GM21529 (cell line): ENCODE data around the gene PRSS12.
"Not testable (repeated sequence)": the region's sequence is repeated elsewhere in the genome, so short reads cannot be mapped to it uniquely, and the experiment has no call there.

Experiments
- ATAC-seq: cut with Tn5 transposase; IDR thresholded peaks from one replicate; pipeline ENCODE4 v1.9.1; 2021; ENCODE audit not compliant: unreplicated experiment

The PRSS12 gene

DNA sequence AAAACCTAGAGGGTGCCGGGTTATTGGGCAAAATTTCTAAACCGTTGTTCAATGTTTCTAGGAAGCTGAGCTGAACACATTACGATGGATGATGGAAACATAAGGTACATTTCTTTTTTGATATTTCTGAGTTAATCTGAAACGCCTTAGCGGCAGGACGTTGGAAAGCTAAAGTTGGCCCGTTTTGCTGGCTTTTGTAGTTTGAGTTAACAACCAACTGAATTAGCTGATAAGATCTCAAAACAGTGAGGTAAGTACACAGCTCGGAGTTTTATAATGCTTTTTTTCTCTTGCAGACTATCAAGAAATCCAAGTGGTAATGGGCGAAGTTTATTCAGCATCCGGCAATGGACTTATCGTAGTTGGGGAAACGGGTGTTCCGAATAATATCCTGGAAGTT lies 73.5 kb downstream of the PRSS12 start:
- ATAC-seq: no peak

DNA sequence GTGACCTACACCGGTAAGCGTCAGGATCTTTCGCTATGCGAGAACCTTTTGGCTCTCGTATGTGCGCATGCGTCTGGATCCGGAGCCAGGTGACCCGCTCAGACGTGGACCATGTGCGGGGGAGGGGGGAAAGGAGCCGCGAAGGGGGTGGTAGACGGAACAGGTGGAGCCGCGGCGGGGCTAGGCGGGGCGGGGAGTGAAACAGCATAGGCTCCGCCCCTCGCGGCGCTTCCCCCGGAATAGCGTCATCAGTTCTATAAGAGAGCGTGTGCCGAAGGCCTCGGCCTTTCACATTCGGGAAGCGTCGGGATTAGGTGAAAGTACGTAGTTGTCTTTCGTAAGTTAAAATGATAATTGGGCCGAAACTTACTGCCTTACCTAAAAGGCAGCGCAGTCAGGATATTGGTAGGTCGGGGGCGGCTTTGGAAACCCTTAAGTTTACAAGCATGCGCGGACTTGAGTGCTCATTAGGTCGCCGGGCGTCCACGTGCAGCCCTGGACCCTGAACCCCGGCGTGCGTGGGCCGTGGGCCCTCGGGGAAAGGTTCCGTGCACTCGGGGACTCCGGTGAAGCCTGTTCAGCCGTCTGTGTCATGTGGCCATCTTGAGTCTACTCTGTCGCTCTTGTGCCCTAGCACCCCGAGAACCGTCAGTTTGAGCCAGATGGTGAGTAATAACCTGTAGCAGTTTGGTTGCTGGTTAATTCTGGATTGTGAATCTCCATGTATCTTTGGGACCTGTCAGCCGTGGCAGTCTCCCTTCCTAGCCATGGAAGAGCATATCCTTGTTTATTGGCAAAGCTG lies 74.1 kb downstream of the PRSS12 start:
- peak; percentile 87 for ATAC-seq

DNA sequence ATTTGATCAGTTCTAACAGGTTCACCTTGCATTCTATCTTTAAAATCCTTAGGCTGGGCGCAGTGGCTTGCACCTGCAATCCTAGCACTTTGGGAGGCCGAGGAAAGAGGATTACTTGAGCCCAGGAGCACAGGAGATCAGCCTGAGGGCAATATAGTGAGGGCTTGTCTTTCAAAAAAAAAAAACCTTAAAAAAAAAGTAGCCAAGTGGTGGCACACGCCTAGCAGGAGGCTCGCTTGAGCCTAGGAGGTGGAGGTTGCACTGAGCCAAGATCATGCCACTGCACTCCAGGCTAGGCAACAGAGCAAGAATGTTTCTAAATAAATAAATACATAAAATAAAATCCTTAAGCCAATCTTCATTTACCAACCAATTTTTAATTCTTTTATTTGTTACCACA lies 75.6 kb downstream of the PRSS12 start:
- ATAC-seq: no peak

DNA sequence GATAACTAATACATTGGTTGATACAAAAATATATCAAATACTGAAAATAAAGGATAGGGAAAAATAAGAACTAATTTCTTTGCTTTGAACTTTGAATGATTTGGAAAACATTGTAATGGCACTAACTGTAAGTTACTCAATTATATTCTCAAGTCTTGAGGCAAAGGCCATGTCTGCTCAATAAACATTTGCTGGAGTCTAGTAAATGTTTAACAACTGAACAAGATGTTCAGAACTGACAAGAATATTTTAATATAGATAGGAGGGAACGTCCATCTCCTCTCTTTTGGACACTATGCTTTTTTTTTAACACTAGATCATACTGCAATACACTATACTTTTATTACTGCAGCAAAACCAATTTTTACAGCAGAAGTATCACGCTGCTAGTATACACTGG lies 76.2 kb downstream of the PRSS12 start:
- ATAC-seq: no peak

DNA sequence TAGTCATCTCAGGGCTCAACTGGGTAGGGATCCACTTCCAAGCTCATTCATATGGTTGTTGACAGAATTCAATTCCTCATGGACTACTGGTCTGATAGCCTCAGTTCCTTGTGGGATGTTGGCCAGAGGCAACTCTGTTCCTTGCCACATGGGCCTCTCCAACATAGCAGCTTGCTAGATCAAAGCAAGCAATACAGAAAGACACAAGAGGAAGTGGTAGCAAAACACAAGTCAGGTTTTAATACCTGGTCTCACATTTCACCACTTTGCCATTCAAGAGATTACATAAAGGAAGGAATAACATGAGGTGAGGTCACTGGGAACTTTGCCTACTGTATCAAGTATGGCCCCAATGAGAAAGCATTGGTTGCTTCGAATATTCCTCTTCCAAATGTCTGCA lies 79.2 kb downstream of the PRSS12 start:
- ATAC-seq: no peak

DNA sequence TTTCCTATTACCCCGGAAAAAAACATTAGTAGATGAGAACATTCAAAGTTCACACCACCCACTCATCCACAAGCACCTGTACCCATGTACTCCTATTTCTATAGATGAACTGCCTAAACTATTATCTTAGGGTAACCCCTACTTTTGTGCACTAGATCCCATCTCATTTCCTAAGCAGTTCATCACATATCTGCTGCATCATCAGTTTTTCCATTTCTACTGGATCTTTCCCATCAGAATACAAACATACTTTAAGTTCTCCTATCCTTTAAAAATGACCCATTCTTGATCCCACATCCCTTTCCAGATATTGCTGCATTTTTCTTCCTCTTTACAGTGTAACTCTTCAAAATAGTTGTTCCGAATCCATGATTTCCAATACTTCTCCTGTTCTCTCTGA lies 81.0 kb downstream of the PRSS12 start:
- no peak for ATAC-seq

DNA sequence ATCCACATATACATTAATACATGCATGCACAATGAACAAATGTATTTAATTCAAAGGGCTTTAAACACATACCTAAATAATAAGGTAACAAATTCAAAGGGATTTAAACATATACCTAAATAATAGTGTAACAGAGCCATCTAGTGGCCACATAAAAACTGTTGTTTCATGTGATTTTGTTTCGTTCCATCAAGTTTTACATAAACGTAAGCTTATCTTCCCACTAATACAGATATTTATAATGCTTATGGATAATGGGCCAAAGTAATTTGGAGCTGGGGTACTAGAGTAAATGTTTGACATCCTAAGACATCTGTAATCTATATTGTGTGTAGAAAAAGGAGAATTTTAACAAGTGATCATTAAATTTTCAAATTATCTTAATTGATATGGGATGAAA lies 82.3 kb downstream of the PRSS12 start:
- ATAC-seq: peak; percentile 65

DNA sequence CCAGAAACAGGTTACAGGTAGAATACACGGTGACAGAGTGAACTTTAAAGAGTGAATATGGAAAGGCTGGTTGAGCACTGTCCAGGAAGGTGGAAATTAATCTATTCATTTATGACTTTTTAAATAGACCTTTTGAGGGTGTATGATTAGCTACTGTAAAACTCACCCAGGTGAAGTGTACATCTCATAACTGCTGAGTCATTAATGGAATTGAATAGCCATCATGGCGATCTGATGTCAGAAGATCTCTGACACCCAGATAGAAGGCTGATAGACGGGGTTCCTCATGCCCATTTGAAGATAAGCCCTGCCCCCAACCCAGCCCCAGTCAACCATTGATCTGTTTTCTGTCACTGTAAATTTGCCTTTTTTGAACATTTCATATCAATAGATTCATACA lies 84.0 kb downstream of the PRSS12 start:
- ATAC-seq: no peak

DNA sequence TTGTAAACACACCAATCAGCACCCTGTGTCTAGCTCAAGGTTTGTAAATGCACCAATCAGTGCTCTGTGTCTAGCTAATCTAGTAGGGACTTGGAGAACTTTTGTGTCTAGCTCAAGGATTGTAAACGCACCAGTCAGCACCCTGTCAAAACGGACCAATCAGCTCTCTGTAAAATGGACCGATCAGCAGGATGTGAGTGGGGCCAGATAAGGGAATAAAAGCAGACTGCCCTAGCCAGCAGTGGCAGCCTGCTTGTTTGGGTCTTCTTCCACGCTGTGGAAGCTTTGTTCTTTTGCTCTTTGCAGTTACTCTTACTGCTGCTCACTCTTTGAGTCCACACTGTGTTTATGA lies 86.7 kb downstream of the PRSS12 start:
- not testable (repeated sequence) for ATAC-seq

DNA sequence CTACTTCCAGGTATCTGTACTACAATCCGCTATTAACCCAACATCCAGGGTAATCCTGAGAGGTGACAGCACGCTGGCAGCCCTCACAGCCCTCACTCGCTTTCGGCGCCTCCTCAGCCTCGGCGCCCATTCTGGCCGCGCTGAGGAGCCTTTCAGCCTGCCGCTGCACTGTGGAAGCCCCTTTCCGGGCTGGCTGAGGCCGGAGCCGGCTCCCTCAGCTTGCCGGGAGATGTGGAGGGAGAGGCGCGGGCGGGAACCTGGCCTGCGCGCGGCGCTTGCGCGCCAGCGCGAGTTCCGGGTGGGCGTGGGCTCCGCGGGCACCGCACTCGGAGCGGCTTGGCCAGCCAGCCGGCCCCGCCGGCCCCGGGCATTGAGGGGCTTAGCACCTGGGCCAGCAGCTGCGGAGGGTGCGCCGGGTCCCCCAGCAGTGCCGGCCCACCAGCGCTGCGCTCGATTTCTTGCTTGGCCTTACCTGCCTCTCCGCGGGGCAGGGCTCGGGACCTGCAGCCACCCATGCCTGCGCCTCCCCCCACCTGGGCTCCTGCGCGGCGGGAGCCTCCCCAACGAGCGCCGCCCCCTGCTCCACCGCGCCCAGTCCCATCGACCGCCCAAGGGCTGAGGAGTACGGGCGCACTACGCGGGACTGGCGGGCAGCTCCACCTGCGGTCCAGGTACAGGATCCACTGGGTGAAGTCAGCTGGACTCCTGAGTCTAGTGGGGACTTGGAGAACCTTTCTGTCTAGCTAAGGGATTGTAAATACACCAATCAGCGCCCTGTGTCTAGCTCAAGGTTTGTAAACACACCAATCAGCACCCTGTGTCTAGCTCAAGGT lies 87.3 kb downstream of the PRSS12 start:
- ATAC-seq: no peak

DNA sequence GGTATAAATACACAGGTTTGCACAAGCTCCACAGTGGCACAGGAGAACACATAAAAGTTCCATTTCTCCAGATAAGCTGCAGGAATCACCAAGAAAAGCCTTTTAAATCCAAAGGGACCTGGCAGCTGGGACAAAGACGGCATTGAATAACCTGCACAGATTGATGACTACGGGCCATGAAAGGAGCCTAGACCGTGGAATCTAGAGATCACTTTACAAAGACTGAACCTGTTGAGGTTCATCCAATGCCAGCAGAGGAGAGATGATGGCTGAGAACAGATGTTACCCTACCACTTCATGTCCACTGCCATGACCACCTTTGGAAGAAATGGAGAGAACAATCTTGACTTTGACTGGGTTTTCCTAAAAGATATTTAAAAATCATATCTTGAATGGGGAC lies 88.7 kb downstream of the PRSS12 start:
- no peak for ATAC-seq

DNA sequence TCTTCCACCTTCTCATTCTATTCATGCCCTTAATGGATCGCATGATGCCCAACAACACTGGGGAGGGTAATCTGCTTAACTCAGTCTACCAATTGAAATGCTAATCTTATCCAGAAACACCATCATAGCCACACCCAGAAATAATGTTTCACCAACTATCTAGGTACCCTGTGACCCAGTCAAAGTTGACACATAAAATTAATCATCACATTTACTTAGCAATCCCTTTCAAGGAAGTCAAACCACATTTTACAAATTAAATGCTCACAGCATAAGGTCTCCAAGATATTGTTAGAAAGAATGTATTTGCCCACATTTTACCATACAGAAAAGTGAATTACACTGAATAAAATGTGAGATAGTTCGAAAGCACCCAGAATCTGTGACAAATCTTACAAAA lies 92.5 kb downstream of the PRSS12 start:
- ATAC-seq: no peak

DNA sequence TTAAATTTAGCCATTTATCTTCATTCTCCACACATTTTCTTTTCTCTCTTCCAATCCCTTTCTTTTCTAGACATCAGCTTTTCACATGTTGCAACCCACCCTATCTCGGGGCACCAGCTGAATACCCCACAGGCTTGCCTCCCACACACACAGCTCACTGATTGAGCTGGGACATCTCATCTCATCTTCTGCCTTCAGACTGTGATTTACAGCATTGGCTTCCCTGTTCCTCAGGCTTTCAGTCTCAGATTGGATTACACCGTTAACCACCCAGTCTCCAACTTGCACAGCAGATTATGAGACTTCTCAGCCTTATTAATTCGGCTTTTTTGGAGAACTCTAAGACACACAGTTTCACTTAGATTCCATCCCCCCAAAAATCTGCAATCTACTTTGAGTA lies 93.7 kb downstream of the PRSS12 start:
- ATAC-seq: no peak

DNA sequence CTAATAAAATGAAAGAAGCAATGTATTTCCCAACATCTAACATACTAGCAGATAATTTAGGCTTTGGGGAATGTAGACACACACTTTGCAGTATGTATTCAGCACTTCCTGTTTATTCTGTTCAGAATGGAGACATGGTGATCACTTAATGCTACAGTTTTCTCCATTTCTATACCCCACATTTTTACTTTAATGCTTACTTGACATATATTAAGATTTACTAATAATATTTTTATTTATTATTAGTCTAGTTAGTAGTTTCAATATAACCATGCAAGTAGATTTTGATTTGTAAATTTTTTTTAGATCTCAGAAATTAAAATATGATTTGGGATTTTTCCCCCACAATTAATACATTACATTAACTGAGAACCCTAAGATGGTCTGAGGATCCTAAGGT lies 98.4 kb downstream of the PRSS12 start:
- no peak for ATAC-seq

DNA sequence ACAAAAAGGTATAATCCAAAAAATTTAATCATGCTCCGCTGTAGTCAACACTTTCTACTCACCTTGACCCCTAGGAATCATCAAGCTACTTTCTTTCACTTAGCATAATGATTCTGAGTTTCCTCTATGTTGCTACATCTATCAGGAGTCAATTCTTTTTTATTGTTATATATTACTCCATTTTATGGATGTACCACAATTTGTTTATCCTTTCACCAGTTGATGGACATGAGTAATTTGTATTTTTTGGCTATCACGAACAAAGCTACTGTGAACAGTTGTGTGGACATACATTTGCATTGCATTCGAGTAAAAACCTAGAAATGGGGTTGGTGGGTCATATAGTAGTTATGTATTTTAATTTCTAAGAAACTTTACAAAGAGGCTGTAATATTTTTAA lies 102.9 kb downstream of the PRSS12 start:
- no peak for ATAC-seq

DNA sequence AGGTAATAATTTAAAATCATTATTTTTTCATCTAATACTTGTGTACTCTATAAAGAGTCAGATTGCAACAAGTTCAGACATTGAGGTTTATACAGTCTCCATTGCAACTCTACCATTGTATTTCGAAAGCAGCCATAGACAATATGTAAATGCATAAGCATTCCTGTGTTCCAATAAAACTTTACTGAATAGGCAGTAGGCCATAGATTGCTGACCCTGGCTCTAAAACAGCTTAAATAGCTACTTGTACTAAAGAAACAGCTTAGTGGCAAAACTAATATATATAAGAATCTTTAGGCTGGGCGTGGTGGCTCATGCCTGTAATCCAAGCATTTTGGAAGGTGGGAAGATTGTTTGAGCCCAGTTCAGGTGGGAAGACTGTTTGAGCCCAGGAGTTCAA lies 115.3 kb downstream of the PRSS12 start:
- ATAC-seq: no peak

DNA sequence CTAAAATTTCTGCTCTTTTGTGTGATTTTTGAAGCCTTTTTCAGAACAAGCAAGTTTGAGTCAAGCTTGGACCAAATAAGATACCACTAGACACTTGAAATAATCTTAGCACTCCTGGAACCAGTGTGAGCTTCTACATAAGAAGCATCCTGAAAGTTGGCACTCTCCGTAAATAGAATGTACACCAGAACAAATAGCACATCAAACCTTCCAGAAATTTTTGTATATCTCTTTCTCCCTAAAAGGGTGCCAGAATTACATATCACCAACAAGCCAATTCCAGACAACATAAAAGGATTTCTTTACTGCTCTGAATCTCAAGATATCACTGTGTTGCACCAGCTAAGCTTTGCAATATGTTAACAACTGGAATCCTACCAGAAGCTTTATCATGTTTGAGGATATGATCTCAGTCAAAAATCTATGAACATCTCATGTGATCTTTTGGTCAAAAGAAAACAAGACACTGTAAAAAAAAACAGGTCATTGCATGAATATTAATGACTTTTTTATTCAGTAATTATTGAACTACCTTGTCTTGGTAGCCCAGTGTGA lies 117.2 kb downstream of the PRSS12 start:
- ATAC-seq: no peak
